Tibial artery (tissue), 4 donors: ENCODE measurements around the gene CASKIN2.

Experiments used
- DNase-seq, 2 donors: peaks; one replicate each; pipeline ENCODE4 v3.0.0-alpha.2; 2019
- H3K27ac ChIP-seq, 2 donors: fragments of 200-600 bp; sonication (generic) in 1 of 2; 1 replicate in 1 of 2; 2 replicates in 1 of 2; pipeline ENCODE4 v1.5.1; 2018 to 2019; ENCODE audit warnings: mild to moderate bottlenecking in 1 of 2
- H3K27me3 ChIP-seq, 2 donors: fragments of 200-600 bp; sonication (generic) in 1 of 2; one replicate each; pipeline versions ENCODE4 v1.5.1 to v1.6.0; 2016 to 2019
- H3K36me3 ChIP-seq, 3 donors: fragments of 200-600 bp; sonication (generic) in 2 of 3; one replicate each; pipeline ENCODE4 v1.5.1; 2016 to 2019; ENCODE audit warnings: mild to moderate bottlenecking in 2 of 3
- H3K4me1 ChIP-seq, 4 donors: fragments of 200-600 bp; sonication (generic) in 2 of 4; 1 replicate in 3 of 4; 2 replicates in 1 of 4; pipeline ENCODE4 v1.5.1; 2016 to 2019
- H3K4me3 ChIP-seq, 2 donors: fragments of 200-600 bp; sonication (generic) in 1 of 2; 1 replicate in 1 of 2; 2 replicates in 1 of 2; pipeline ENCODE4 v1.5.1; 2018 to 2019; ENCODE audit warnings: mild to moderate bottlenecking in 2 of 2
- H3K9me3 ChIP-seq, 3 donors: fragments of 200-600 bp; sonication (generic) in 1 of 3; one replicate each; pipeline ENCODE4 v1.5.1; 2016 to 2019
- intact Hi-C: fragments of 100-400 bp; cut with DNase I; formaldehyde crosslinking; loops from one replicate; pipeline ENCODE4 v1.15.0; 2023; ENCODE audit warnings: low total_unique reads
- TF ChIP-seq, protein P1 (sequence below), 2 experiments: fragments of 200-600 bp in 1 of 2; fragments of 450-650 bp in 1 of 2; IDR thresholded peaks; one replicate each; pipeline ENCODE4 v1.5.1; 2017 to 2019; ENCODE audit warnings: antibody characterized with exemption in 2 of 2, mild to moderate bottlenecking in 1 of 2, moderate library complexity in 1 of 2

The CASKIN2 gene

DNA sequence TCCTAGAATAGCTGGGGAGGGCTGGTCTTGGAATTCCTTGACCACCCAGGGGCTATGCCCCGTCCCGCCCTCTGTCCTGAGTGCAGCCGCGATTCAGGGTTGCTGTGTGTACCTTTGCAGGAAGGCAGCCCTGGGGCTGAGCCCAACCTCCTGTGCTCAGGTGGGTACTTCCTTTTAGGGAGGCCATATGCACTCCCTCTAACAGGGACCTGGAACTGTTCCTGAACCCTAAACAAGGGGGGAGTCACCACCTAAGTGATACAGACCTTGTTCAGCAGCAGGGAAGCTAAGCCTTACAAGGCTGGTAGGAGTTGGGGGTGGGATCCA lies 34.8 kb upstream of the CASKIN2 start:
- H3K36me3 ChIP-seq: no peaks in the 10 kb centered on the region
- peaks cover 0 to 24% (median 11%) of the 10 kb centered on the region in 4 donors for H3K4me1 ChIP-seq
- intact Hi-C loops: no loop called here
- no peak overlapping the region for H3K27ac ChIP-seq
- H3K9me3 ChIP-seq: no peaks in the 10 kb centered on the region
- TF ChIP-seq, protein P1, sequence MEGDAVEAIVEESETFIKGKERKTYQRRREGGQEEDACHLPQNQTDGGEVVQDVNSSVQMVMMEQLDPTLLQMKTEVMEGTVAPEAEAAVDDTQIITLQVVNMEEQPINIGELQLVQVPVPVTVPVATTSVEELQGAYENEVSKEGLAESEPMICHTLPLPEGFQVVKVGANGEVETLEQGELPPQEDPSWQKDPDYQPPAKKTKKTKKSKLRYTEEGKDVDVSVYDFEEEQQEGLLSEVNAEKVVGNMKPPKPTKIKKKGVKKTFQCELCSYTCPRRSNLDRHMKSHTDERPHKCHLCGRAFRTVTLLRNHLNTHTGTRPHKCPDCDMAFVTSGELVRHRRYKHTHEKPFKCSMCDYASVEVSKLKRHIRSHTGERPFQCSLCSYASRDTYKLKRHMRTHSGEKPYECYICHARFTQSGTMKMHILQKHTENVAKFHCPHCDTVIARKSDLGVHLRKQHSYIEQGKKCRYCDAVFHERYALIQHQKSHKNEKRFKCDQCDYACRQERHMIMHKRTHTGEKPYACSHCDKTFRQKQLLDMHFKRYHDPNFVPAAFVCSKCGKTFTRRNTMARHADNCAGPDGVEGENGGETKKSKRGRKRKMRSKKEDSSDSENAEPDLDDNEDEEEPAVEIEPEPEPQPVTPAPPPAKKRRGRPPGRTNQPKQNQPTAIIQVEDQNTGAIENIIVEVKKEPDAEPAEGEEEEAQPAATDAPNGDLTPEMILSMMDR (IDR thresholded peaks at IDR 0.05): no peak
- no peak for DNase-seq
- no peak overlapping the region for H3K4me3 ChIP-seq
- no peaks in the 10 kb centered on the region for H3K27me3 ChIP-seq

DNA sequence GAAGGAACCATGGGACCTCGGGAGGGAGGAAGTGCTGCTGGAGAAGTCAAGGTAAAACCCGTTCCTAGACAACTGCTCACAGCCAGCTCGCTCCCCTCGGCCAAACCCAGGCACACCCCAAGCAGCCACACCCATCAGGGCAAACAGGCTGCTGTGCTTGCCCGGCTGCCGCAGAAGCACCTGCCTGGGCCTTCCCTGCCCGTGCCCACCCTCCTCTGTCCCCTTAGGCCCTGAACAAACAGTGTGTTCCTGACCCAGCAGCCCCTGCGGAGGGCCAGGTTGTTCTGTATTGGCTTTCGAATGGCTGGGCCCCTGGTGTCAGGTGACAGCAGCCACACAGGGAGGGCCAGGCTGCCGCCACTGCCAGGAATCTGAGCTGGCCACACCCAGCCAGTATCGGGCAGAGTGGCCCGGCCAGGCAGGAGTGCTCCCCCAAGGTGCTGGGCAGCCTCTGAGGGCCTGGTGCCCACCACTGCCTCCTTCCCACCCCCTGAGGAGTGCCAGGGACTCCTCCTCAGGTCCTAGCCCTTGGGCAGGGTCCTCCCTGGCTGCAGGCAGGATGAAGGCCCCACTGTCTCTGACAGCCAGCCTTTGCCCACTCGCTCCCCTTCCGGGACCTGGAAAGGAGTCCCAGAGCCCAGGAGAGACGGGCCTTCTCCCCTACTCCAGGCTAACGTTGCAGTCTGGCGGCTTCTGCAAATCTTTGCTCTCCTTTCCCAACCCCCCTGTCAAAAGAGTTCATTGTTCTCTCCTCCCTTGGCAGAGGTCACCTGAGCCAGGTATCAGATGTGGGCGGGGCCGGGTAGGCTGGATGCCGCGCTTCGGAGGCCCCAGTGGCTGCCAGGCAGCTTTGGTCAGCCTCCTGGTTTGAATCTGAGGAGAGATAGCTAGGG lies 34.2 kb upstream of the CASKIN2 start:
- Histone ChIP-seq H3K27ac (no peak overlapping the region), H3K36me3 (no peaks in the 10 kb centered on the region), H3K9me3 (no peaks in the 10 kb centered on the region), H3K4me3 (no peak overlapping the region), H3K4me1 (peaks cover 0 to 24% (median 11%) of the 10 kb centered on the region in 4 donors), H3K27me3 (no peaks in the 10 kb centered on the region)
- TF ChIP-seq, protein P1 (IDR thresholded peaks at IDR 0.05): no peak
- intact Hi-C loops: no loop called here
- no peak for DNase-seq

- no peaks in the 10 kb centered on the region for H3K36me3 ChIP-seq
- no peak for DNase-seq
- TF ChIP-seq, protein P1 (IDR thresholded peaks at IDR 0.05): no peak
- intact Hi-C loops: no loop called here
- no peak overlapping the region for H3K27ac ChIP-seq
- peaks cover 0 to 24% (median 11%) of the 10 kb centered on the region in 4 donors for H3K4me1 ChIP-seq
- H3K27me3 ChIP-seq: no peaks in the 10 kb centered on the region
- H3K4me3 ChIP-seq: no peak overlapping the region
- no peaks in the 10 kb centered on the region for H3K9me3 ChIP-seq
These were observed 33.5 kb upstream of the CASKIN2 start for GRCh38 chr17:75548813-75549212.

- H3K36me3 ChIP-seq: no peaks in the 10 kb centered on the region
- H3K4me1 ChIP-seq: peaks cover 0 to 9% (median 0%) of the 10 kb centered on the region in 4 donors
- intact Hi-C loops: no loop called here
- no peak for DNase-seq
- TF ChIP-seq, protein P1 (IDR thresholded peaks at IDR 0.05): no peak
- H3K9me3 ChIP-seq: no peaks in the 10 kb centered on the region
- H3K27me3 ChIP-seq: no peaks in the 10 kb centered on the region
- no peak overlapping the region for H3K4me3 ChIP-seq
- no peak overlapping the region for H3K27ac ChIP-seq
These were observed 31.8 kb upstream of the CASKIN2 start for GRCh38 chr17:75547091-75547490.

DNA sequence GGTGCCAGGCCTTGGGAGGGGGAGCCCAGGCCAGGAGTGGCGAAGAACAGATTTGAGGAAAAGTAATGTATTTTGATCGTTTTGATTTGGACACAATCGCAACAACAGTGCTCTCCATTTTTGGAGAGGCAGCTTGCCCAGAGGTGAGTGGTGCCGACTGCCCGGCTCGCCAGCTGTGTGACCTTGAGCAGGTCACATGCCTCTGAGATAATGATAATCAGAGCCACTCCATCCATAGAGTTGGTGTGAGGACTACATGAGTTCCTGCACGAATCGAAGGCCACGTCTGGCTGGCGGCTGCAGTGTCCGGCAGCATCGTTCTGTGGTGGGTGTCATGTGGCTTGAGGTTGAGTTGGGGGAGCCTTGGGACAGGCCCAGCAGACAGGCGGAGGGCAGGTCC lies 30.8 kb upstream of the CASKIN2 start:
- intact Hi-C loops: no loop called here
- Histone ChIP-seq H3K9me3 (no peaks in the 10 kb centered on the region), H3K4me3 (no peak overlapping the region), H3K27me3 (no peaks in the 10 kb centered on the region), H3K36me3 (no peaks in the 10 kb centered on the region), H3K27ac (no peak overlapping the region), H3K4me1 (peaks cover 0 to 9% (median 0%) of the 10 kb centered on the region in 4 donors)
- no peak for DNase-seq
- TF ChIP-seq, protein P1 (IDR thresholded peaks at IDR 0.05): no peak
